HG03521 (cell line): ENCODE measurements around the gene RETREG3.
"Not testable (repeated sequence)": the region's sequence is repeated elsewhere in the genome, so short reads cannot be mapped to it uniquely, and the experiment has no call there.

Experiments
- ATAC-seq: cut with Tn5 transposase; IDR thresholded peaks from one replicate; pipeline ENCODE4 v1.9.1; 2021; ENCODE audit warnings: mild to moderate bottlenecking, moderate library complexity; ENCODE audit not compliant: unreplicated experiment

RETREG3 gene

GRCh38 chr17:42554250-42555121 lies 54.7 kb downstream of the RETREG3 start:
- ATAC-seq = peak; percentile 74

GRCh38 chr17:42553866-42554249 lies 55.3 kb downstream of the RETREG3 start:
- no peak for ATAC-seq

- ATAC-seq = no peak
Measured at GRCh38 chr17:42553161-42553818, 55.9 kb downstream of the RETREG3 start.

GRCh38 chr17:42552736-42553135 lies 56.4 kb downstream of the RETREG3 start, which contains the start of gene HSD17B1:
HSD17B1 (plus strand) TSS chr17:42552923; CDS start chr17:42552934, 11 bp downstream.
- not testable (repeated sequence) for ATAC-seq

- ATAC-seq = no peak
Measured at GRCh38 chr17:42548993-42549755, 60.0 kb downstream of the RETREG3 start.

- ATAC-seq = peak; percentile 51
Measured at GRCh38 chr17:42548070-42548837, 60.9 kb downstream of the RETREG3 start.

GRCh38 chr17:42547698-42548069 lies 61.5 kb downstream of the RETREG3 start:
- no peak for ATAC-seq

- no peak for ATAC-seq
Measured at GRCh38 chr17:42547001-42547461, 62.1 kb downstream of the RETREG3 start.

GRCh38 chr17:42545755-42546505 lies 63.2 kb downstream of the RETREG3 start:
- not testable (repeated sequence) for ATAC-seq

GRCh38 chr17:42544874-42545283 lies 64.3 kb downstream of the RETREG3 start:
- no peak for ATAC-seq

- no peak for ATAC-seq
Measured at GRCh38 chr17:42543190-42544079, 65.7 kb downstream of the RETREG3 start.

- ATAC-seq = no peak
Measured at GRCh38 chr17:42541041-42541833, 67.9 kb downstream of the RETREG3 start.

- ATAC-seq = not testable (repeated sequence)
Measured at GRCh38 chr17:42540558-42540957, 68.6 kb downstream of the RETREG3 start.

- no peak for ATAC-seq
Measured at GRCh38 chr17:42538482-42538881, 70.7 kb downstream of the RETREG3 start.

GRCh38 chr17:42537826-42538451 lies 71.2 kb downstream of the RETREG3 start:
- no peak for ATAC-seq

GRCh38 chr17:42537156-42537805 lies 71.9 kb downstream of the RETREG3 start:
- no peak for ATAC-seq
